Natural killer cell (primary cell): Measurements from ENCODE around the gene XXYLT1. TPM values are rescaled to one million over a fixed set of nuclear protein-coding genes. Genes with fewer than 3 reads are reported as not detected.

Experiments used
- ATAC-seq, 3 donors: fragments of 150-1000 bp in 2 of 3; fragments of 200-7000 bp in 1 of 3; cut with Tn5 transposase; 1 replicate in 1 of 3; 2 replicates in 2 of 3; pipeline ENCODE4 v1.10.0; 2021; ENCODE audit warnings: mild to moderate bottlenecking in 2 of 3, moderate library complexity in 2 of 3
- DNase-seq, 2 donors: peaks; one replicate each; pipeline versions ENCODE4 v3.0.0 to v3.0.0-alpha.2; 2013 to 2021; ENCODE audit warnings: mixed read lengths in 1 of 2
- H3K27ac ChIP-seq: one replicate; pipeline ENCODE4 v1.5.1; 2013; ENCODE audit warnings: mild to moderate bottlenecking, low read length
- H3K27me3 ChIP-seq: one replicate; pipeline ENCODE4 v1.6.1; 2013; ENCODE audit warnings: low read length; ENCODE audit not compliant: control insufficient read depth, insufficient read depth
- H3K36me3 ChIP-seq: one replicate; pipeline ENCODE4 v1.6.1; 2013; ENCODE audit warnings: low read length; ENCODE audit not compliant: control insufficient read depth, insufficient read depth
- H3K4me1 ChIP-seq: one replicate; pipeline ENCODE4 v1.6.1; 2013; ENCODE audit warnings: low read length; ENCODE audit not compliant: control insufficient read depth, insufficient read depth
- H3K4me3 ChIP-seq: one replicate; pipeline ENCODE4 v1.5.1; 2013; ENCODE audit warnings: low read length
- H3K9me3 ChIP-seq: one replicate; pipeline ENCODE4 v1.6.1; 2013; ENCODE audit warnings: low read length; ENCODE audit not compliant: control insufficient read depth, insufficient read depth
- H3K27ac Mint-ChIP-seq, 2 donors: one replicate each; pipeline ENCODE4 v1.8.0; 2022; ENCODE audit warnings: mild to moderate bottlenecking in 2 of 2, mixed read lengths in 2 of 2, moderate library complexity in 1 of 2
- H3K27me3 Mint-ChIP-seq, 2 donors: one replicate each; pipeline ENCODE4 v1.8.0; 2022; ENCODE audit warnings: low read depth in 2 of 2, mixed read lengths in 2 of 2
- H3K36me3 Mint-ChIP-seq: one replicate; pipeline ENCODE4 v1.8.0; 2022; ENCODE audit warnings: mixed read lengths
- H3K4me1 Mint-ChIP-seq, 2 donors: one replicate each; pipeline ENCODE4 v1.8.0; 2022; ENCODE audit warnings: mixed read lengths in 2 of 2
- H3K4me3 Mint-ChIP-seq: one replicate; pipeline ENCODE4 v1.8.0; 2022; ENCODE audit warnings: mild to moderate bottlenecking, moderate library complexity, mixed read lengths
- H3K9me3 Mint-ChIP-seq, 2 donors: one replicate each; pipeline ENCODE4 v1.8.0; 2022; ENCODE audit warnings: mixed read lengths in 2 of 2
- WGBS: methylation state at CpG from one replicate; pipeline ENCODE4 v1.1.7; 2013; ENCODE audit warnings: missing lambda C conversion rate; ENCODE audit not compliant: insufficient coverage; 5-methylcytosine and 5-hydroxymethylcytosine counted together
- intact Hi-C: fragments of 100-400 bp; cut with micrococcal nuclease; formaldehyde crosslinking; loops from one replicate; pipeline ENCODE4 v1.14.2; 2022
- total RNA-seq, 4 donors: library from RNA; stranded (reverse); fragments of 120-200 nt in 1 of 4; gene quantifications; one replicate each; pipeline versions ENCODE4 v1.2.3 to v1.2.4, GENCODE V29; 2013 to 2022
- TF ChIP-seq, protein P1 (sequence below): fragments of 200-600 bp; IDR thresholded peaks from one replicate; pipeline ENCODE4 v1.8.0; 2022; ENCODE audit warnings: antibody characterized with exemption

Gene XXYLT1
- total RNA-seq, 3 donors from 2014 or later (not counting 1 experiment from before 2014, with no cell fraction given), result 8.7 to 13.6 (median 10.2) TPM

GRCh38 chr3:195307711-195308110 lies 36.8 kb upstream of the XXYLT1 start:
- Histone ChIP-seq H3K36me3 (peaks cover 25% of the 10 kb centered on the region), H3K27me3 (no peaks in the 10 kb centered on the region), H3K27ac (no peak overlapping the region), H3K4me3 (no peak overlapping the region), H3K9me3 (no peaks in the 10 kb centered on the region), H3K4me1 (no peaks in the 10 kb centered on the region)
- Mint-ChIP-seq H3K9me3 (no peaks in the 10 kb centered on the region), H3K4me3 (no peak overlapping the region), H3K36me3 (no peaks in the 10 kb centered on the region), H3K4me1 (peaks cover 0 to 5% of the 10 kb centered on the region in 2 donors), H3K27me3 (no peaks in the 10 kb centered on the region), H3K27ac (no peak overlapping the region)
- DNase-seq (no peak), ATAC-seq (no peak)
- intact Hi-C loops, result no loop called here
- TF ChIP-seq, protein P1, sequence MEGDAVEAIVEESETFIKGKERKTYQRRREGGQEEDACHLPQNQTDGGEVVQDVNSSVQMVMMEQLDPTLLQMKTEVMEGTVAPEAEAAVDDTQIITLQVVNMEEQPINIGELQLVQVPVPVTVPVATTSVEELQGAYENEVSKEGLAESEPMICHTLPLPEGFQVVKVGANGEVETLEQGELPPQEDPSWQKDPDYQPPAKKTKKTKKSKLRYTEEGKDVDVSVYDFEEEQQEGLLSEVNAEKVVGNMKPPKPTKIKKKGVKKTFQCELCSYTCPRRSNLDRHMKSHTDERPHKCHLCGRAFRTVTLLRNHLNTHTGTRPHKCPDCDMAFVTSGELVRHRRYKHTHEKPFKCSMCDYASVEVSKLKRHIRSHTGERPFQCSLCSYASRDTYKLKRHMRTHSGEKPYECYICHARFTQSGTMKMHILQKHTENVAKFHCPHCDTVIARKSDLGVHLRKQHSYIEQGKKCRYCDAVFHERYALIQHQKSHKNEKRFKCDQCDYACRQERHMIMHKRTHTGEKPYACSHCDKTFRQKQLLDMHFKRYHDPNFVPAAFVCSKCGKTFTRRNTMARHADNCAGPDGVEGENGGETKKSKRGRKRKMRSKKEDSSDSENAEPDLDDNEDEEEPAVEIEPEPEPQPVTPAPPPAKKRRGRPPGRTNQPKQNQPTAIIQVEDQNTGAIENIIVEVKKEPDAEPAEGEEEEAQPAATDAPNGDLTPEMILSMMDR, result no peak

GRCh38 chr3:195306369-195306768 lies 35.4 kb upstream of the XXYLT1 start:
- no peak for ATAC-seq
- DNase-seq, result no peak
- peaks cover 39% of the 10 kb centered on the region for H3K36me3 ChIP-seq
- Mint-ChIP-seq H3K4me3 (no peak overlapping the region), H3K9me3 (no peaks in the 10 kb centered on the region), H3K4me1 (peaks cover 0 to 5% of the 10 kb centered on the region in 2 donors), H3K27ac (no peak overlapping the region), H3K27me3 (no peaks in the 10 kb centered on the region), H3K36me3 (no peaks in the 10 kb centered on the region)
- 94% methylated on average over 4 of the region's 4 CpGs for WGBS
- no peaks in the 10 kb centered on the region for H3K27me3 ChIP-seq
- TF ChIP-seq, protein P1, result no peak
- intact Hi-C loops, result no loop called here
- H3K4me1 ChIP-seq, result no peaks in the 10 kb centered on the region
- no peak overlapping the region for H3K4me3 ChIP-seq
- H3K9me3 ChIP-seq, result no peaks in the 10 kb centered on the region
- no peak overlapping the region for H3K27ac ChIP-seq

- H3K4me3 ChIP-seq, result no peak overlapping the region
These were observed 31.5 kb upstream of the XXYLT1 start for GRCh38 chr3:195302431-195302830.

DNA sequence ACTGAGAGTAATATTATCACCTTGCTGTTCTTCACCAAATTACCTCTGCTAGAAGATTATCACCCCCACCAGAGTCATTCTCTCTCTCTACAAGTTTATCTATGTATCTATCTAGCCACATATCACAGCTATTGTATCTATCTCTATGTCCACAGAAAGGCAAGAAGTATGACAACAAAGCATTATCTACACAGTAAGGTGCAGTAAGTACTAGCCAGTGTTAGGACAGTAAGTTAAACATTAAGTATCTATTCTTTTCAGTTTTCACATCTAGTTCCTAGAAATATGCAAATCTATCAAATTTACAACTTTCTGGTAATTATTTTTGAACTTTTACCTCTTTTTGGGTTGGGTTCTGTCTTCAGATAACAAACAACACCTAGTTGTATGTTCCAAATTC lies 26.5 kb upstream of the XXYLT1 start:
- Histone ChIP-seq H3K27me3 (no peaks in the 10 kb centered on the region), H3K4me1 (no peaks in the 10 kb centered on the region), H3K9me3 (no peaks in the 10 kb centered on the region), H3K36me3 (peaks cover 52% of the 10 kb centered on the region), H3K4me3 (no peak overlapping the region), H3K27ac (no peak overlapping the region)
- H3K4me3 Mint-ChIP-seq, result no peak overlapping the region
- H3K4me1 Mint-ChIP-seq, result peaks cover 0 to 5% of the 10 kb centered on the region in 2 donors
- TF ChIP-seq, protein P1, result no peak
- DNase-seq (no peak), ATAC-seq (no peak)
- no peaks in the 10 kb centered on the region for H3K9me3 Mint-ChIP-seq
- H3K27me3 Mint-ChIP-seq, result no peaks in the 10 kb centered on the region
- intact Hi-C loops, result no loop called here
- H3K36me3 Mint-ChIP-seq, result peaks cover 8% of the 10 kb centered on the region
- peak overlapping the region; percentile 1 to 39 for H3K27ac Mint-ChIP-seq

More at GRCh38 chr3:195302431-195302830, 31.5 kb upstream of the XXYLT1 start:
- Histone ChIP-seq H3K27me3 (no peaks in the 10 kb centered on the region), H3K9me3 (no peaks in the 10 kb centered on the region), H3K4me1 (no peaks in the 10 kb centered on the region), H3K36me3 (peaks cover 49% of the 10 kb centered on the region), H3K27ac (no peak overlapping the region)
- ATAC-seq, result no peak
- Mint-ChIP-seq H3K4me3 (no peak overlapping the region), H3K4me1 (peaks cover 0 to 11% of the 10 kb centered on the region in 2 donors), H3K36me3 (no peaks in the 10 kb centered on the region), H3K9me3 (no peaks in the 10 kb centered on the region), H3K27ac (no peak overlapping the region), H3K27me3 (no peaks in the 10 kb centered on the region)
- DNase-seq, result no peak
- WGBS, result 96% methylated on average over 2 of the region's 3 CpGs
- intact Hi-C loops, result no loop called here
- TF ChIP-seq, protein P1, result no peak
